K562 (cell line): ENCODE data around the gene GALE. TPM values are rescaled to one million over a fixed set of nuclear protein-coding genes. Genes with fewer than 3 reads are reported as not detected.
A peak's percentile ranks its signal among the peaks of the same experiment; 100 is the strongest.

Experiments
- ATAC-seq: fragments of 200-7000 bp; cut with Tn5 transposase; 3 replicates; pipeline ENCODE4 v1.9.1; 2020; ENCODE audit warnings: moderate library complexity
- BruUV-seq: library from RNA; stranded (reverse); fragments of 400-500 nt; replicated peaks from 2 replicates; lab custom pipeline; 2021; lab: Mats Ljungman, UMichigan
- CTCF ChIA-PET: fragments of 300-600 bp; formaldehyde crosslinking; extraction: SDS; loops from one replicate; lab custom pipeline; 2021; ENCODE audit warnings: low intra/inter-chr PET ratio; lab: Yijun Ruan, JAX
- POLR2A ChIA-PET: fragments of 300-600, 350-650 bp; sonication (Branson Sonifier 250); formaldehyde crosslinking; extraction: SDS; loops from one replicate; lab custom pipeline; 2021; ENCODE audit warnings: antibody characterized with exemption, inconsistent platforms; lab: Yijun Ruan, JAX
- DNase-seq, 4 experiments: peaks; one replicate each; pipeline versions ENCODE4 v3.0.0 to v3.0.0-alpha.2; 2011 to 2018; ENCODE audit warnings: low spot score in 3 of 4, mixed read lengths in 3 of 4; ENCODE audit errors: extremely low read depth in 1 of 4
- FAIRE-seq: peaks from 2 replicates; lab custom pipeline; 2011; peaks lifted over from hg19 to GRCh38; lab: Jason Lieb, UNC
- H2AFZ ChIP-seq: 2 replicates; pipeline ENCODE4 v1.6.0; 2011; ENCODE audit warnings: low read depth, low read length, control low read depth, inconsistent platforms
- H3K27ac ChIP-seq: fragments of 200-600 bp; 3 replicates; pipeline ENCODE4 v1.8.0; 2011; ENCODE audit warnings: low read depth, mild to moderate bottlenecking, control low read depth, inconsistent platforms, low read length, moderate library complexity, mixed read lengths; ENCODE audit errors: extremely low read depth
- H3K27me3 ChIP-seq, 2 experiments: fragments of 300-600 bp in 1 of 2; 2 replicates in 1 of 2; 3 replicates in 1 of 2; pipeline versions ENCODE4 v1.6.0 to v1.8.0; 2011; ENCODE audit warnings: inconsistent platforms in 2 of 2, low read length in 2 of 2, mild to moderate bottlenecking in 1 of 2, mixed read lengths in 1 of 2, moderate library complexity in 1 of 2; ENCODE audit not compliant: control insufficient read depth in 2 of 2, insufficient read depth in 2 of 2
- H3K36me3 ChIP-seq: fragments of 300-600 bp; 3 replicates; pipeline ENCODE4 v1.8.0; 2011; ENCODE audit warnings: mild to moderate bottlenecking, low read length, inconsistent platforms; ENCODE audit not compliant: control insufficient read depth, insufficient read depth
- H3K4me1 ChIP-seq, 2 experiments: fragments of 200-600 bp in 1 of 2; replicated peaks in 1 of 2; 2 replicates in 1 of 2; 3 replicates in 1 of 2; pipeline versions ENCODE4 v1.5.1 to v1.8.0; 2011; ENCODE audit warnings: inconsistent platforms in 2 of 2, low read length in 2 of 2, mild to moderate bottlenecking in 1 of 2, mixed read lengths in 1 of 2, moderate library complexity in 1 of 2; ENCODE audit not compliant: control insufficient read depth in 2 of 2, insufficient read depth in 2 of 2
- H3K4me2 ChIP-seq: 2 replicates; pipeline ENCODE4 v1.6.1; 2011; ENCODE audit warnings: low read length, control low read depth, inconsistent platforms, mixed read lengths; ENCODE audit not compliant: insufficient read depth
- H3K4me3 ChIP-seq: fragments of 200-600 bp; sonication (generic), shearing (Covaris generic); 2 replicates; pipeline ENCODE4 v1.5.1; 2016; ENCODE audit warnings: control low read depth, inconsistent platforms
- H3K79me2 ChIP-seq: fragments of 200-600 bp; 3 replicates; pipeline ENCODE4 v1.8.0; 2011; ENCODE audit warnings: low read length, inconsistent platforms; ENCODE audit not compliant: control insufficient read depth, insufficient read depth
- H3K9ac ChIP-seq, 2 experiments: 2 replicates each; pipeline versions ENCODE4 v1.6.0 to v1.6.1; 2011; ENCODE audit warnings: low read depth in 2 of 2, low read length in 2 of 2, control low read depth in 1 of 2, inconsistent platforms in 1 of 2, mild to moderate bottlenecking in 1 of 2, mixed read lengths in 1 of 2; ENCODE audit not compliant: insufficient read depth in 1 of 2
- H3K9me1 ChIP-seq: one replicate; pipeline ENCODE4 v1.6.0; 2011; ENCODE audit warnings: inconsistent platforms, mild to moderate bottlenecking, low read length, moderate library complexity; ENCODE audit not compliant: control insufficient read depth, insufficient read depth
- H3K9me3 ChIP-seq: replicated peaks from 2 replicates; pipeline ENCODE4 v1.5.1; 2011; ENCODE audit warnings: low read depth, low read length, inconsistent platforms; ENCODE audit not compliant: control insufficient read depth, insufficient read depth
- H4K20me1 ChIP-seq: replicated peaks from 2 replicates; pipeline ENCODE4 v1.6.1; 2011; ENCODE audit warnings: low read length, inconsistent platforms, mixed read lengths; ENCODE audit not compliant: control insufficient read depth, insufficient read depth
- ARID1B ChIP-seq: fragments of 450-650 bp; IDR thresholded peaks from 2 replicates; pipeline ENCODE4 v1.6.1; 2016; ENCODE audit warnings: antibody characterized with exemption, mild to moderate bottlenecking, inconsistent platforms
- CBX8 ChIP-seq: fragments of 200-600 bp; sonication (generic); IDR thresholded peaks from 2 replicates; pipeline ENCODE4 v1.6.1; 2012; ENCODE audit warnings: borderline replicate concordance, mixed run types, low read depth, mild to moderate bottlenecking, moderate library complexity, mixed read lengths, low read length, control low read depth, inconsistent platforms; ENCODE audit not compliant: poor library complexity, severe bottlenecking; ENCODE audit errors: extremely low read depth
- ESRRB ChIP-seq: fragments of 250-450 bp; sonication (Bioruptor Pico); IDR thresholded peaks from 2 replicates; pipeline ENCODE4 v1.5.0; 2020; ENCODE audit warnings: mild to moderate bottlenecking, moderate library complexity, borderline replicate concordance
- KDM5B ChIP-seq: fragments of 200-600 bp; sonication (generic); IDR thresholded peaks from 2 replicates; pipeline ENCODE4 v1.6.1; 2012; ENCODE audit warnings: low read depth, mild to moderate bottlenecking, moderate library complexity, low read length, control low read depth, inconsistent platforms; ENCODE audit not compliant: insufficient replicate concordance
- RB1 ChIP-seq: fragments of 450-650 bp; IDR thresholded peaks from 2 replicates; pipeline ENCODE4 v1.6.1; 2017; ENCODE audit warnings: low read depth, mild to moderate bottlenecking
- SIRT6 ChIP-seq: IDR thresholded peaks from one replicate; pipeline ENCODE4 v1.6.1; 2012; ENCODE audit warnings: low read depth, mild to moderate bottlenecking, control low read depth, inconsistent platforms, low read length, moderate library complexity
- STAT5A ChIP-seq: IDR thresholded peaks from 2 replicates; pipeline ENCODE4 v1.6.1; 2012; ENCODE audit warnings: low read length, inconsistent platforms, borderline replicate concordance
- ZNF347 ChIP-seq: fragments of 450-650 bp; formaldehyde crosslinking; IDR thresholded peaks from 2 replicates; pipeline ENCODE4 v1.4.0; 2020; ENCODE audit warnings: low read depth, mild to moderate bottlenecking, moderate library complexity
- ZNF41 ChIP-seq: fragments of 250-450 bp; sonication (Bioruptor Pico); conservative IDR thresholded peaks from 2 replicates; pipeline ENCODE4 v1.4.0; 2020; ENCODE audit warnings: mild to moderate bottlenecking
- ZNF444 ChIP-seq: fragments of 250-450 bp; sonication (Bioruptor Pico); IDR thresholded peaks from 2 replicates; pipeline ENCODE4 v1.4.0; 2020; ENCODE audit warnings: mild to moderate bottlenecking, moderate library complexity
- WGBS: fragments of 100-300 bp; shearing (Covaris generic); methylation state at CpG from one replicate; pipeline ENCODE4 v1.1.6; 2016; ENCODE audit warnings: low coverage, mixed read lengths; ENCODE audit not compliant: insufficient coverage; ENCODE audit errors: missing lambda C conversion rate; 5-methylcytosine and 5-hydroxymethylcytosine counted together
- in situ Hi-C: fragments of 300-500 bp; cut with MboI; formaldehyde crosslinking; loops from 4 replicates; pipeline ENCODE4 v1.15.0; 2018; ENCODE audit warnings: inconsistent platforms, mixed read lengths
- intact Hi-C: fragments of 100-400 bp; cut with micrococcal nuclease; formaldehyde crosslinking; loops from 2 replicates; pipeline ENCODE4 v1.14.2; 2022
- polyA plus RNA-seq, 8 experiments: library from polyadenylated mRNA; depleted of rRNA in 4 of 8; stranded (reverse) in 5 of 8; unstranded in 3 of 8; fragments of >200 nt; fragmentation: Nextera tagmentation in 2 of 8; fragmentation: Illumina TruSeq in 1 of 8; extraction: Ambion mirVana in 2 of 8; extraction: Trizol in 1 of 8; gene quantifications; 2 replicates each; pipeline versions ENCODE4 v1.2.1 to v1.2.3, GENCODE V29; 2011 to 2014; ENCODE audit warnings: inconsistent platforms in 1 of 8, missing spikeins in 1 of 8
- total RNA-seq, 7 experiments: library from RNA; depleted of rRNA in 6 of 7; stranded (reverse); fragments of >200 nt in 6 of 7; fragmentation: Illumina TruSeq in 2 of 7; extraction: Trizol in 2 of 7; gene quantifications; 2 replicates each; pipeline versions ENCODE4 v1.2.1 to v1.2.3, GENCODE V29; 2011 to 2021; ENCODE audit warnings: low replicate concordance in 1 of 7
- TF ChIP-seq, protein P1 (sequence below): sonication (generic); formaldehyde crosslinking; IDR thresholded peaks from 2 replicates; pipeline ENCODE4 v1.8.1; 2022; ENCODE audit warnings: missing genetic modification reagents
- TF ChIP-seq, protein P2 (sequence below): fragments of 250-450 bp; sonication (Bioruptor Pico); IDR thresholded peaks from 2 replicates; pipeline ENCODE4 v1.8.0; 2022; ENCODE audit warnings: moderate library complexity, mild to moderate bottlenecking, inconsistent platforms
- TF ChIP-seq, protein P3 (sequence below): fragments of 450-650 bp; IDR thresholded peaks from 2 replicates; pipeline ENCODE4 v1.6.1; 2017; ENCODE audit warnings: mild to moderate bottlenecking, moderate library complexity
- TF ChIP-seq, protein P4 (sequence below), 2 experiments: IDR thresholded peaks; 2 replicates each; pipeline ENCODE4 v1.6.1; 2011; ENCODE audit warnings: borderline replicate concordance in 1 of 2, control low read depth in 1 of 2, low read depth in 1 of 2, low read length in 1 of 2, mild to moderate bottlenecking in 1 of 2, mixed read lengths in 1 of 2, moderate library complexity in 1 of 2; ENCODE audit not compliant: insufficient read depth in 1 of 2, insufficient read length in 1 of 2, poor library complexity in 1 of 2, severe bottlenecking in 1 of 2; ENCODE audit errors: extremely low read depth in 1 of 2

Gene GALE
- total and polyA plus RNA-seq, 9 of the 15 experiments (the other 6 are each of a cell fraction or from before 2014, with no cell fraction given) = 8.4 to 139 (median 88.3) TPM

DNA sequence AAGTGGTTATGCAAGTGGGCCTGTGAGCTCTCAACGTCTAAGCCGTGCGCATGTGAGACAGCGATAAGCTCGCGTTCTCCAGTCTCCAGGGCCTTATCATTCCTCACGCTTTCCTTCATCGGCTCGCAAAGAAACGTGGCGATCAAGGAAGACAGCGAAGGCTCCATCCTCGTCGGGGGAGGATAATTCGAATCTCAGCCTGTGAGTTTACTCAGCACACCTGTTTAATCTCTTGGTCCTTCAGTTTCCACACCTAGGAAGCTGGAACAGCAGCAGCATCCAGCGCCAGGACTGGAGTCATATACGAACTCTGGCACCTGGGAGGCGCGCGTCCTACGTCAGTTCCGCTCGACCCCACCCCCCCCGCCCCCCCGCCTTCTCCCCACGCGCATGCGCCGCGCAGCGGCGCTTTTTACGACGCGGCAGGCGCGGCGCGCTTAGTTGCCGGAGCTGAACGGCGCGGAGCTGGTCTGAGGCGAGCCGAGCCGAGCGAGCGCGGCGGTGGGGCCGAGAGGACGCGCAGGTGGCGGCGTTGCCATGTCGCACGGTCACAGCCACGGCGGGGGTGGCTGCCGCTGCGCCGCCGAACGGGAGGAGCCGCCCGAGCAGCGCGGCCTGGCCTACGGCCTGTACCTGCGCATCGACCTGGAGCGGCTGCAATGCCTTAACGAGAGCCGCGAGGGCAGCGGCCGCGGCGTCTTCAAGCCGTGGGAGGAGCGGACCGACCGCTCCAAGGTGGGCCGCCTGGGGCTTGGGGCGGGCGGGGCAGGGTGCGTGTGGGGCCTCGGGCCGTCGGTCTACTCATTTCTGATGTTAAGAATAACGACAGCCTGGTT lies 22.4 kb downstream of the GALE start, which contains the start of gene PITHD1:
Gene PITHD1 (plus strand): TSS at position 440 of the 836 bp plus-strand sequence. CDS start 98 bp downstream, at position 538.
- Histone ChIP-seq H3K9me1 (no peaks in the 10 kb centered on the region), H3K79me2 (peaks cover 88% of the 10 kb centered on the region)
- TF ChIP-seq, protein P1, sequence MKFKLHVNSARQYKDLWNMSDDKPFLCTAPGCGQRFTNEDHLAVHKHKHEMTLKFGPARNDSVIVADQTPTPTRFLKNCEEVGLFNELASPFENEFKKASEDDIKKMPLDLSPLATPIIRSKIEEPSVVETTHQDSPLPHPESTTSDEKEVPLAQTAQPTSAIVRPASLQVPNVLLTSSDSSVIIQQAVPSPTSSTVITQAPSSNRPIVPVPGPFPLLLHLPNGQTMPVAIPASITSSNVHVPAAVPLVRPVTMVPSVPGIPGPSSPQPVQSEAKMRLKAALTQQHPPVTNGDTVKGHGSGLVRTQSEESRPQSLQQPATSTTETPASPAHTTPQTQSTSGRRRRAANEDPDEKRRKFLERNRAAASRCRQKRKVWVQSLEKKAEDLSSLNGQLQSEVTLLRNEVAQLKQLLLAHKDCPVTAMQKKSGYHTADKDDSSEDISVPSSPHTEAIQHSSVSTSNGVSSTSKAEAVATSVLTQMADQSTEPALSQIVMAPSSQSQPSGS (CRISPR knock-in tag) = no peak
- TF ChIP-seq ARID1B = peak; percentile 97
- no peak for TF ChIP-seq ZNF41 (CRISPR knock-in tag)
- no peak; the same call in 1 of the 2 replicates for TF ChIP-seq ESRRB (CRISPR knock-in tag)
- no peak for TF ChIP-seq ZNF347
- TF ChIP-seq CBX8 = no peak
- no peak for TF ChIP-seq ZNF444 (CRISPR knock-in tag)
- peak; percentile 91 for TF ChIP-seq RB1
- TF ChIP-seq, protein P2, sequence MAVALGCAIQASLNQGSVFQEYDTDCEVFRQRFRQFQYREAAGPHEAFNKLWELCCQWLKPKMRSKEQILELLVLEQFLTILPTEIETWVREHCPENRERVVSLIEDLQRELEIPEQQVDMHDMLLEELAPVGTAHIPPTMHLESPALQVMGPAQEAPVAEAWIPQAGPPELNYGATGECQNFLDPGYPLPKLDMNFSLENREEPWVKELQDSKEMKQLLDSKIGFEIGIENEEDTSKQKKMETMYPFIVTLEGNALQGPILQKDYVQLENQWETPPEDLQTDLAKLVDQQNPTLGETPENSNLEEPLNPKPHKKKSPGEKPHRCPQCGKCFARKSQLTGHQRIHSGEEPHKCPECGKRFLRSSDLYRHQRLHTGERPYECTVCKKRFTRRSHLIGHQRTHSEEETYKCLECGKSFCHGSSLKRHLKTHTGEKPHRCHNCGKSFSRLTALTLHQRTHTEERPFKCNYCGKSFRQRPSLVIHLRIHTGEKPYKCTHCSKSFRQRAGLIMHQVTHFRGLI (CRISPR knock-in tag) = no peak
- peak; percentile 96 for TF ChIP-seq KDM5B
- TF ChIP-seq SIRT6 = no peak
- TF ChIP-seq, protein P3, sequence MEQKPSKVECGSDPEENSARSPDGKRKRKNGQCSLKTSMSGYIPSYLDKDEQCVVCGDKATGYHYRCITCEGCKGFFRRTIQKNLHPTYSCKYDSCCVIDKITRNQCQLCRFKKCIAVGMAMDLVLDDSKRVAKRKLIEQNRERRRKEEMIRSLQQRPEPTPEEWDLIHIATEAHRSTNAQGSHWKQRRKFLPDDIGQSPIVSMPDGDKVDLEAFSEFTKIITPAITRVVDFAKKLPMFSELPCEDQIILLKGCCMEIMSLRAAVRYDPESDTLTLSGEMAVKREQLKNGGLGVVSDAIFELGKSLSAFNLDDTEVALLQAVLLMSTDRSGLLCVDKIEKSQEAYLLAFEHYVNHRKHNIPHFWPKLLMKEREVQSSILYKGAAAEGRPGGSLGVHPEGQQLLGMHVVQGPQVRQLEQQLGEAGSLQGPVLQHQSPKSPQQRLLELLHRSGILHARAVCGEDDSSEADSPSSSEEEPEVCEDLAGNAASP = no peak
- TF ChIP-seq, protein P4, sequence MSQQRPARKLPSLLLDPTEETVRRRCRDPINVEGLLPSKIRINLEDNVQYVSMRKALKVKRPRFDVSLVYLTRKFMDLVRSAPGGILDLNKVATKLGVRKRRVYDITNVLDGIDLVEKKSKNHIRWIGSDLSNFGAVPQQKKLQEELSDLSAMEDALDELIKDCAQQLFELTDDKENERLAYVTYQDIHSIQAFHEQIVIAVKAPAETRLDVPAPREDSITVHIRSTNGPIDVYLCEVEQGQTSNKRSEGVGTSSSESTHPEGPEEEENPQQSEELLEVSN (IDR thresholded peaks at IDR 0.05; ENCODE audit: borderline replicate concordance in 1 of 2, extremely low read depth in 1 of 2, insufficient read depth in 1 of 2, insufficient read length in 1 of 2, low read depth in 1 of 2, low read length in 1 of 2, poor library complexity in 1 of 2, severe bottlenecking in 1 of 2) = peak; percentile 79 to 80
- TF ChIP-seq STAT5A = peak; percentile 93

More for the DNA sequence above, 22.4 kb downstream of the GALE start, which contains the start of gene PITHD1:
- H3K36me3 ChIP-seq = peaks cover 39% of the 10 kb centered on the region
- H4K20me1 ChIP-seq = 0 out of 2 replicates have a peak, but pooled peaks cover 8% of the 10 kb centered on the region
- H3K9me3 ChIP-seq = no peaks in the 10 kb centered on the region
- peak within 1 kb of the TSS; percentile 95 for H2AFZ ChIP-seq
- under 1% methylated on average over 76 of the region's 91 CpGs for WGBS
- peak; percentile 94 for FAIRE-seq
- H3K4me1 ChIP-seq = peaks cover 12 to 42% of the 10 kb centered on the region in 2 experiments; a peak in 3 of 5 replicates
- H3K4me2 ChIP-seq = peak within 1 kb of the TSS; percentile 100
- peak; percentile 88 for ATAC-seq
- intact Hi-C loops (loop anchor here (1.0 kb wide), 1 partner anchor 22 kb away; the partner anchor contains the start of gene GALE), in situ Hi-C loops (no loop called here)
- peak within 1 kb of the TSS; percentile 89 to 98 for H3K9ac ChIP-seq
- peak within 1 kb of the TSS; percentile 78 for H3K4me3 ChIP-seq
- ChIA-PET POLR2A (interaction anchor here (0.6 to 7.8 kb wide), 26 partner anchors 10 to 576 kb away, joined by 3 to 197 read pairs (median 4); partner anchors contain the start of genes LYPLA2, PNRC2 and RPL11), CTCF (no interaction called here)
- no TSS peak for BruUV-seq
- peak; percentile 96 to 99 (median 98) for DNase-seq
- peak within 1 kb of the TSS; percentile 97 for H3K27ac ChIP-seq
- no peaks in the 10 kb centered on the region for H3K27me3 ChIP-seq
